Raji (cell line): Measurements from ENCODE around the gene CCDC154.

ENCODE experiments used
- POLR2A ChIP-seq: IDR thresholded peaks from 2 replicates; pipeline ENCODE4 v1.6.1; 2011; ENCODE audit warnings: low read depth, low read length, control low read depth; ENCODE audit not compliant: insufficient read depth

CCDC154 gene

GRCh38 chr16:1450218-1450617 is 5.9 kb upstream of the CCDC154 start:
- TF ChIP-seq POLR2A, result no peak

DNA sequence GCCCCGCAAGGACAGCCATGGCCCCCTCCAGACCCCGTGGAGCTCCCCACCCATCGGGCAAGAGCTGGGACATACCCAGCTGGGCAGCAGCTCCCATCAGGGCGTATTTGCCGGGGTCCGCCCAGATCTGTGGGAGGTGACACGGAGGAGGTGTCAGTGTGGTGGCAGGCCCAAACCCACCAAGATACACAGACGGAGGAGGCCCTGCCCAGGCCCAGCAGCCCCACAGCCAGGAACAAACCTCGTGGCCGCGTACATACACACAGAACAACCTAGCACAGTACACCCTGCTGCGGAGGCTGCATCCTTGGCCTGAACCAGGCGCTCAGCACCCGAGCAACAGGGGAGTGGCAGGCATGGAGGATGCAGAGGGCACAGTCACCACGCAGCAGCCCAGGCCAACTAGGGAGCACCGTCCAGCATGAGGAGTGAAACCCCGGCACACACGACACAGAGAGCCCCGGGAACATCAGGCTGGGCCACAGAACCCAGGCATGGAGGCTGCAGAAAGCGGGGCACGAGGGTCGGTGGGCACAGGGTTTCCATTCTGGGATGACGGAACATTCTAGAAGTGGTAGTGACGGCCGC is 4.9 kb upstream of the CCDC154 start:
- TF ChIP-seq POLR2A, result no peak

DNA sequence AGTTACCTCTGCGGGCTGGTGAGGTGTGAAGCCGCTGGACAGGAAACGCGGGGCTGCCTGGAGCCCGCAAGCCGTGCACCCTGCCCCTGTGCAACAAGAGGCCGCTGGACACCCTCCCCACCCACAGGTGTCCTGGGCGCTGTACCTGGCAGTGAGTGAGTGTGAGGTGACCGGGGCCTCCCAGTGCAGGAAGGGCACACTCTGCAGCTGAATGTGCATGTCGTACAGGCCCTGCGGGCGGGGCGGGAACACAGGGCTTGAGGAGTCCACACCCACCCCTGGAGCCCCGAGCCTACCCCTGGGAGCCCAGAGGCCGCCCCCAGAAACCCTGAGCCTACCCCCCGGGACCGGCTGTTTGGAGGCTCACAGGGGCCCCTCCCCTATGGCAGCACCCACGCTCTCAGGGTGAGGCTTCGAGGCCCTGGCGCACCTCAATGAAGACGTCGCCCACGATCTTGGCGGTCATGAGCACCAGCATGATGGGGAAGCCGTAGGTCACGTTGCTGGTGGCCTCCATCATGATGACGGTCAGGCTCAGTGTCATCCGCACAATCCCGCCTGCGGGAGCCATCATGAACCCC is 4.3 kb upstream of the CCDC154 start:
- no peak for TF ChIP-seq POLR2A

DNA sequence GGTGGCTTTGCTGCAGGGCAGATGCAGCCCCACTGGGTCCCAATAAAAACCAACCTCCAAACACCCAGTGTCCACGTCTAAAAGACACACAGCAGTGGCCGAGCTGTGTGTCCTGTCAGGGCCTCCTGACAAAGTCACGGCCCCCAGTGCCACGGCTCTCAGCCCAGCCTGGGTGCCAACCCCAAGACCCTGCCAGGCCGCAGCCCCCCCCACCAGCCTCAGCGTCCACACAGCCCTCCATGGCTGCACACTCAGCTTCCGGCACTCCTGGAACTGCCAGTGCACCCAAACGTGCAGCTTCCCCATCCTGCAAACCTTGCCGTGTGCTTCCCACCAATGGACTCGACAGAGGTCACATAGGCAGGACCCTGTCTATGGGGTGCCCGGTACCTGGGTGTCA is 3.6 kb upstream of the CCDC154 start:
- TF ChIP-seq POLR2A, result no peak

GRCh38 chr16:1446296-1447080 is 2.1 kb upstream of the CCDC154 start:
- TF ChIP-seq POLR2A, result no peak

DNA sequence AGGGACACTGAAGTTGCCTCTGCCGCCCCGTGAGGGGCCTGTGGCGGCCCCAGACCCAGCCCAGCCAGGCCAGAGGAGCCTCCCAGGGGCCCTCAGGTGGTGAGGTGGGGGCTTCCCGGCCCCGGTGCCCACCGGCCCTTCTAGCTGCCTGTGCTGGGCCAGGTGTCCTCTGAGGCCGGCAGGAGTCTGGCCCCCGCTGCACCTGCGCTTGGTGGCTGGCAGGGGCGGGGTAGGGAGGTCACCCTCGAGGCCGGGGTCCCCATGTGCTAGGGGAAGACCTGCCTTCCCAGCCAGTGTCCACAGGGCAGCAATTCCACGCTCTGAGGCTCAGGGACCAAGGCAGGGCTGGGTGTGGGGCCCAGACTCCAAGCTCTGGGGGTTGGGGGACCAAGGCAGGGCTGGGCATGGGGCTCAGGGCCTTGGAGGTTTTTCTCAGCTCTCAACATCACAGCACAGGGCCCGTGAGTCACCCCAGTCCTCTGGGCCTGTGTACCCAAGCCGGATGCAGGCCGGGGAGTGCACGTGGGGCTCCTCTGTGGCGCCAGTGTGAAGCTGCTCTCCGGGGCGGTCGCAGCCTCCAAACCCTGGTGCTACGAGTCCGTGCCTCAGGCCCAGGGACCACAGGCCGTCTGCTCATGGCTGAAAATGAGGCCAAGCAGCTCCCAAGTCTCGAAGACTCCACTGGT is 1.3 kb upstream of the CCDC154 start:
- TF ChIP-seq POLR2A, result no peak

DNA sequence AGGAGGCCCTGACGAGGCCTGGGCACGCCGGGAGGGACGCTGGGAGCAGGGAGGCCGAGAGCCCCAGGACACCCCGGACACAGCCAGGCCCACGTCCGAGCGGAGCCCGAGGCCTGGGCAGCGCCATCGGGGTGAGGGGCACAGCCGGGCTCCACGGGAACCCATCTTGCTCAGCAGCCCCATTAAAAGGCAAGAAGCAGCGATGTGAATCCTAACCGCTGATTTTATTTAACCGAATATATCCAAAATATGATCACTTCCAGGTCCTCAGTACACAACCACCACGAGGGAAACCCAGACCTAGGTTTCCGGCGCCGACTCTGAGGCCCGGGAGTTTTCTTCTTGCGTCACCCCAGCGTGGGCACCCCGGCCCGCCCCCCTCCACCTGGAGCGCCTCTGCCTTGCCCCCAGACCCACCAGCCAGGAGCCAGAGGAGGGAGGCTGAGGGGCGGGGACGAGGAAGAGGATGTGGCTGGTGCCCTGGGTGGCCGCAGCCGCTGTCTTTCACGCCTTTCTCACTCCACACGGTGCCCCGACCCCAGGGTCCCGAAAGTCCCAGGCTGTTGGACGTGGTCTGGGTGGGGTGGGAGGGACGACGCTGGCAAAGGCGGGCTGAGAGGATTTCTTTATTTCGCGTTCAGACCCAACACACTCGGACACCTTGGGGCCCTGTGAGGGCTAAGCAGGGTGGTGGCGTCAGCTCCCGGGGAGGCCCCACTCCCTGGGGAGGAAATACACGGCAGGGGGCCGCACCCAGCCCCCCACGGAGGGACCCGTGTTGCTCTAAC is 568 bp upstream of the CCDC154 start:
- TF ChIP-seq POLR2A, result no peak

DNA sequence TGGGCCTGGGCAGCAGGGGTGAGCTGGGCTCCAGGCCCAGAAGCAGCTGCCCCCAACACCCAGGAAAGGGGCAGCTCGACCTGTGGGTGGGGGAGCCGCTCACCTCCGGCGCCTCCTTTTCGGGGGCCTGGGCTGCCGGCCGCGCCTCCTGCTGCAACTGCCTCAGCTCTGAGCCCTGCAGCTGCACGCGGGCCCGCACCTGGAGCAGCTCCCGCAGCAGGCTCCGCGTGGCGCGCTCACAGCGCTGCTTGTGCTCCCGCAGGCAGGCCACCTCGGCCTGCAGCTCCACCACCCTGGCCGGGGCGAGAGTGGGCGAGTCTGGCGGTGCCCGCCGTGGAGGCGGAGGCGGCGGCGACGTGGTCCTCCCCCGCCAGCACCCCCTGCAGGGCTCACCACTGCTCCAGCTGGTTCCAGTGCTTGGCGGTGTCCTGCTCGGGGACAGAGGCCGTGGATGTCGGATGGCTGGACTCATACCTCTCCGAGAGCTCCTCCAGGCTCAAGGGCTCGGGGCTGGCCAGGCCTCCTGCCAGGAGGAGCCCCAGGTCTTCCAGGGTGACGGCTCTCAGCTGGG is 868 bp downstream of the CCDC154 start:
- TF ChIP-seq POLR2A, result no peak

DNA sequence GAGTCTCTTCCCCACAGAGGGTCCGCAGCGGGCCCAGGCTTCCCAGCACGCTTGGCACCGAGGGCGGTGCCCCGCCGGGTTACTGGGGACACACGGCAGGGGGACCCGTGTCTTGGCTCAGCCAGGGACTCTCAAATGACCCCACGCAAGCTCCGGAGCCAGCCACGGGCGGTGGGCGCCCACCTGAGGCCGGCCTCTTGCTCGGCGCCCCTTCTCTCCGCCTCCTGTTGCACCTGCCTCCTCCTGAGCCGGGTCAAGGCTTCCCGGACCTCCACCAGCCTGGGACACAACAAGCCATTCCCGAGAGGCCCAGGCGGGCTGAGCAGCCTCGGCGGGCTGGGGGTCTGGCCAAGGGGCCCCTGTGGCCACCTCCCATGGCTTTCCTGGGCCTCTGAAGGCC is 1.7 kb downstream of the CCDC154 start:
- TF ChIP-seq POLR2A, result no peak

DNA sequence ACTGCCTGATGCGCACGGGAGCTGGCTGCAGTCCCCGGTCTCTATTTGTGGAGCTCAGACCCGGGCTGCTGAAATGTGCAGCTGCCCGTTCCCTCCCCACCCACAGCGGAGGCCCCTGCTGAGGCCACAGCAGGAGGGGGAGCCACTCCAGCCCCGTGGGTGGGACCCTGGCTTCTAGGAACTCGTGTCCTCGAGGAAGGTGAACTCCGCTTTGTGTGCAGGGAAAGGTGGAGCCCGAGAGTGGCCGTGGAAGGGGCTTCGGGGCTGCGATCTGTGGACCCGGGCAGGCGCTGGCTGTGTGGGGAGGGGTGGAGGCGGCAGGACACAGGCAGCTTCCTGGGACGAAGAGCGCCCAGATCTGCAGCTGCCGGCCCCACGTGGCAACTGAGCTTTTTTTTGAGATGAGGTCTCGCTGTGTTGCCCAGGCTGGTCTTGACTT is 2.9 kb downstream of the CCDC154 start:
- TF ChIP-seq POLR2A, result no peak

GRCh38 chr16:1439058-1439698 is 5.2 kb downstream of the CCDC154 start:
- TF ChIP-seq POLR2A, result no peak

GRCh38 chr16:1438229-1439057 is 5.9 kb downstream of the CCDC154 start:
- TF ChIP-seq POLR2A, result no peak

DNA sequence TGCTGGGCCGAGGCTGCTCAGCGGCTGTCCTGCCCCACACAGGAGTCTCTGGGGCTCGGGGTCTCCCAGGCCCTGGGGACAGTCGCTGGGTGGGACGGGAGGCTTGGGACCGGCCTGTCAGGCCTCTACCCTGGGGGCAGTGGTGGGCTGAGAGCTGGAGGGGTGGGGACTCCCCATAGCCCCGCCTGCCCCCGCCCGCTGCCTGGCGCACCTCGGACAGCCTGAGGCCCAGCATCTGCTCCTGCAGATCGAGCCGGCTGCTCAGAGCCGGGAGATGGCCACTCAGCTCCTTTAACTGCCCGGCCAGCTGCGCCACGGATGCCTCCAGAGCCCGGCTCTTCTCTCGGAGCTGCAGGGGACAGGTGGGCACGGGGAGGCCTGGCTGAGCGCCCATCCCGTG is 6.8 kb downstream of the CCDC154 start:
- TF ChIP-seq POLR2A, result no peak
